Measurements from ENCODE around the gene FN1.

FN1 gene

GRCh38 chr2:215435870-215436704 is at the start of gene FN1:
TSS of gene FN1 (minus strand) at chr2:215436068. CDS start at chr2:215435802, 266 bp downstream.
- peak within 1 kb of the TSS; percentile 61 for H3K4me3 ChIP-seq (ENCODE audit: low read depth, low read length)
- peak; percentile 98 for DNase-seq (ENCODE audit: low read depth)

GRCh38 chr2:215485032-215485431 is 49.2 kb upstream of the FN1 start:
- H3K4me3 ChIP-seq (ENCODE audit: low read depth, low read length): no peak overlapping the region
- DNase-seq (ENCODE audit: low read depth): no peak

- no peak for DNase-seq (ENCODE audit: low read depth)
- H3K4me3 ChIP-seq (ENCODE audit: low read depth, low read length): no peak overlapping the region
Measured at GRCh38 chr2:215484570-215484969, 48.7 kb upstream of the FN1 start.

GRCh38 chr2:215483431-215483830 is 47.6 kb upstream of the FN1 start:
- DNase-seq (ENCODE audit: low read depth): no peak
- H3K4me3 ChIP-seq (ENCODE audit: low read depth, low read length): no peak overlapping the region

- H3K4me3 ChIP-seq (ENCODE audit: low read depth, low read length): no peak overlapping the region
- no peak for DNase-seq (ENCODE audit: low read depth)
Measured at GRCh38 chr2:215479536-215480240, 43.8 kb upstream of the FN1 start.

GRCh38 chr2:215479121-215479520 is 43.3 kb upstream of the FN1 start:
- no peak overlapping the region for H3K4me3 ChIP-seq (ENCODE audit: low read depth, low read length)
- DNase-seq (ENCODE audit: low read depth): no peak

- DNase-seq (ENCODE audit: low read depth): no peak
- H3K4me3 ChIP-seq (ENCODE audit: low read depth, low read length): no peak overlapping the region
Measured at GRCh38 chr2:215476424-215476823, 40.6 kb upstream of the FN1 start.

- no peak overlapping the region for H3K4me3 ChIP-seq (ENCODE audit: low read depth, low read length)
- DNase-seq (ENCODE audit: low read depth): no peak
Measured at GRCh38 chr2:215466097-215466909, 30.4 kb upstream of the FN1 start.

GRCh38 chr2:215465256-215465655 is 29.4 kb upstream of the FN1 start:
- no peak overlapping the region for H3K4me3 ChIP-seq (ENCODE audit: low read depth, low read length)
- no peak for DNase-seq (ENCODE audit: low read depth)

GRCh38 chr2:215461836-215462532 is 26.1 kb upstream of the FN1 start:
- peak; percentile 48 for DNase-seq (ENCODE audit: low read depth)

GRCh38 chr2:215460682-215461382 is 25.0 kb upstream of the FN1 start:
- peak; percentile 86 for DNase-seq (ENCODE audit: low read depth)

More at GRCh38 chr2:215461836-215462532, 26.1 kb upstream of the FN1 start:
- no peak overlapping the region for H3K4me3 ChIP-seq (ENCODE audit: low read depth, low read length)

GRCh38 chr2:215455958-215456357 is 20.1 kb upstream of the FN1 start:
- no peak overlapping the region for H3K4me3 ChIP-seq (ENCODE audit: low read depth, low read length)
- no peak for DNase-seq (ENCODE audit: low read depth)

More at GRCh38 chr2:215460682-215461382, 25.0 kb upstream of the FN1 start:
- H3K4me3 ChIP-seq (ENCODE audit: low read depth, low read length): no peak overlapping the region

GRCh38 chr2:215454519-215455246 is 18.8 kb upstream of the FN1 start:
- DNase-seq (ENCODE audit: low read depth): no peak
- no peak overlapping the region for H3K4me3 ChIP-seq (ENCODE audit: low read depth, low read length)

GRCh38 chr2:215452725-215453124 is 16.9 kb upstream of the FN1 start:
- no peak for DNase-seq (ENCODE audit: low read depth)
- no peak overlapping the region for H3K4me3 ChIP-seq (ENCODE audit: low read depth, low read length)

GRCh38 chr2:215451012-215451756 is 15.3 kb upstream of the FN1 start:
- DNase-seq (ENCODE audit: low read depth): peak; percentile 72
- no peak overlapping the region for H3K4me3 ChIP-seq (ENCODE audit: low read depth, low read length)

GRCh38 chr2:215450188-215451011 is 14.5 kb upstream of the FN1 start:
- H3K4me3 ChIP-seq (ENCODE audit: low read depth, low read length): no peak overlapping the region
- no peak for DNase-seq (ENCODE audit: low read depth)

- no peak for DNase-seq (ENCODE audit: low read depth)
- H3K4me3 ChIP-seq (ENCODE audit: low read depth, low read length): no peak overlapping the region
Measured at GRCh38 chr2:215447673-215448081, 11.8 kb upstream of the FN1 start.

Measured in skeletal muscle cell (primary cell).